ENCODE measurements around the gene SLK.
A peak's percentile ranks its signal among the peaks of the same experiment; 100 is the strongest.

The SLK gene

GRCh38 chr10:103947799-103948516 is 19.0 kb upstream of the SLK start:
- DNase-seq = no peak

GRCh38 chr10:103949728-103950127 is 17.2 kb upstream of the SLK start:
- no peak for DNase-seq

GRCh38 chr10:103951183-103951582 is 15.8 kb upstream of the SLK start:
- DNase-seq = no peak

- no peak for DNase-seq
Measured at GRCh38 chr10:103951942-103952341, 15.0 kb upstream of the SLK start.

- DNase-seq = no peak
Measured at GRCh38 chr10:103954543-103954942, 12.4 kb upstream of the SLK start.

- no peak for DNase-seq
Measured at GRCh38 chr10:103958996-103959395, 7.9 kb upstream of the SLK start.

GRCh38 chr10:103960103-103960502 is 6.8 kb upstream of the SLK start:
- no peak for DNase-seq

GRCh38 chr10:103967448-103968071 is 620 bp downstream of the SLK start:
- peak; percentile 44 for DNase-seq

GRCh38 chr10:103968441-103969391 is 1.8 kb downstream of the SLK start:
- DNase-seq = no peak

- DNase-seq = no peak
Measured at GRCh38 chr10:103969436-103969835, 2.5 kb downstream of the SLK start.

GRCh38 chr10:103969857-103970627 is 3.1 kb downstream of the SLK start:
- DNase-seq = no peak

- no peak for DNase-seq
Measured at GRCh38 chr10:103975169-103975568, 8.2 kb downstream of the SLK start.

GRCh38 chr10:103977204-103977603 is 10.3 kb downstream of the SLK start:
- no peak for DNase-seq

- DNase-seq = no peak
Measured at GRCh38 chr10:103979530-103979929, 12.6 kb downstream of the SLK start.

GRCh38 chr10:103980288-103980906 is 13.5 kb downstream of the SLK start:
- no peak for DNase-seq

- DNase-seq = no peak
Measured at GRCh38 chr10:103982639-103983038, 15.7 kb downstream of the SLK start.

GRCh38 chr10:103983367-103983911 is 16.5 kb downstream of the SLK start:
- DNase-seq = peak; percentile 50

GRCh38 chr10:103985726-103986125 is 18.8 kb downstream of the SLK start:
- DNase-seq = no peak

- no peak for DNase-seq
Measured at GRCh38 chr10:103986360-103986759, 19.4 kb downstream of the SLK start.

- no peak for DNase-seq
Measured at GRCh38 chr10:103990121-103990520, 23.2 kb downstream of the SLK start.

GRCh38 chr10:103990531-103990930 is 23.6 kb downstream of the SLK start:
- no peak for DNase-seq

Data from GDM1 (cell line).